HL-60 (cell line): Measurements from ENCODE around the gene NOS1AP.

Experiments
- DNase-seq, 2 experiments: peaks; one replicate each; pipeline ENCODE4 v3.0.0-alpha.2; 2010 to 2020; ENCODE audit warnings: low read depth in 1 of 2, low spot score in 1 of 2
- H3K27ac ChIP-seq: fragments of 250-450 bp; sonication (Bioruptor Pico); replicated peaks from 2 replicates; pipeline ENCODE4 v1.5.1; 2020; ENCODE audit warnings: mild to moderate bottlenecking, moderate library complexity
- H3K27me3 ChIP-seq: fragments of 250-450 bp; sonication (Bioruptor Pico); 2 replicates; pipeline ENCODE4 v1.5.1; 2021; ENCODE audit warnings: mild to moderate bottlenecking, moderate library complexity; ENCODE audit not compliant: insufficient read depth, poor library complexity, severe bottlenecking
- H3K4me3 ChIP-seq: replicated peaks from 2 replicates; pipeline ENCODE4 v1.5.1; 2011; ENCODE audit warnings: mild to moderate bottlenecking, control low read depth, low read length; ENCODE audit not compliant: insufficient read depth
- CTCF ChIP-seq: IDR thresholded peaks from one replicate; pipeline ENCODE4 v1.5.1; 2011; ENCODE audit warnings: low read length, control low read depth, inconsistent platforms; ENCODE audit not compliant: insufficient read depth
- GABPA ChIP-seq: IDR thresholded peaks from 2 replicates; pipeline ENCODE4 v1.6.1; 2012; ENCODE audit warnings: low read depth
- POLR2AphosphoS5 ChIP-seq: IDR thresholded peaks from 2 replicates; pipeline ENCODE4 v1.6.1; 2012; ENCODE audit warnings: low read depth
- REST ChIP-seq: IDR thresholded peaks from 2 replicates; pipeline ENCODE4 v1.6.1; 2012; ENCODE audit warnings: low read depth; ENCODE audit not compliant: insufficient replicate concordance
- SPI1 ChIP-seq: IDR thresholded peaks from 2 replicates; pipeline ENCODE4 v1.6.1; 2012; ENCODE audit warnings: low read depth, mild to moderate bottlenecking, borderline replicate concordance

Gene NOS1AP

GRCh38 chr1:162214202-162214601 is 144.7 kb downstream of the NOS1AP start:
- no peak overlapping the region for H3K27ac ChIP-seq
- TF ChIP-seq CTCF (no peak), SPI1 (peak; percentile 53; the same call in 1 of the 2 replicates)
- DNase-seq: no peak

GRCh38 chr1:162215902-162216301 is 146.4 kb downstream of the NOS1AP start:
- no peaks in the 10 kb centered on the region for H3K27me3 ChIP-seq
- no peak overlapping the region for H3K27ac ChIP-seq
- no peak for DNase-seq
- TF ChIP-seq REST (no peak), GABPA (no peak), SPI1 (no peak), POLR2AphosphoS5 (no peak), CTCF (no peak)
- no peak overlapping the region for H3K4me3 ChIP-seq

More at GRCh38 chr1:162214202-162214601, 144.7 kb downstream of the NOS1AP start:
- no peaks in the 10 kb centered on the region for H3K27me3 ChIP-seq
- no peak overlapping the region for H3K4me3 ChIP-seq

- H3K4me3 ChIP-seq: no peak overlapping the region
- TF ChIP-seq GABPA (no peak), CTCF (no peak), REST (no peak), SPI1 (no peak), POLR2AphosphoS5 (no peak)
- no peaks in the 10 kb centered on the region for H3K27me3 ChIP-seq
- no peak for DNase-seq
- H3K27ac ChIP-seq: no peak overlapping the region
These were observed 147.1 kb downstream of the NOS1AP start for GRCh38 chr1:162216604-162217003.

- no peak overlapping the region for H3K27ac ChIP-seq
- no peak for DNase-seq
- no peak overlapping the region for H3K4me3 ChIP-seq
- H3K27me3 ChIP-seq: no peaks in the 10 kb centered on the region
- no peak for TF ChIP-seq REST
- TF ChIP-seq GABPA: no peak
- no peak for TF ChIP-seq CTCF
- no peak for TF ChIP-seq SPI1
- no peak for TF ChIP-seq POLR2AphosphoS5
These were observed 148.2 kb downstream of the NOS1AP start for GRCh38 chr1:162217706-162218105.
